ENCODE data around the gene NAV3.

- TF ChIP-seq, protein P1, sequence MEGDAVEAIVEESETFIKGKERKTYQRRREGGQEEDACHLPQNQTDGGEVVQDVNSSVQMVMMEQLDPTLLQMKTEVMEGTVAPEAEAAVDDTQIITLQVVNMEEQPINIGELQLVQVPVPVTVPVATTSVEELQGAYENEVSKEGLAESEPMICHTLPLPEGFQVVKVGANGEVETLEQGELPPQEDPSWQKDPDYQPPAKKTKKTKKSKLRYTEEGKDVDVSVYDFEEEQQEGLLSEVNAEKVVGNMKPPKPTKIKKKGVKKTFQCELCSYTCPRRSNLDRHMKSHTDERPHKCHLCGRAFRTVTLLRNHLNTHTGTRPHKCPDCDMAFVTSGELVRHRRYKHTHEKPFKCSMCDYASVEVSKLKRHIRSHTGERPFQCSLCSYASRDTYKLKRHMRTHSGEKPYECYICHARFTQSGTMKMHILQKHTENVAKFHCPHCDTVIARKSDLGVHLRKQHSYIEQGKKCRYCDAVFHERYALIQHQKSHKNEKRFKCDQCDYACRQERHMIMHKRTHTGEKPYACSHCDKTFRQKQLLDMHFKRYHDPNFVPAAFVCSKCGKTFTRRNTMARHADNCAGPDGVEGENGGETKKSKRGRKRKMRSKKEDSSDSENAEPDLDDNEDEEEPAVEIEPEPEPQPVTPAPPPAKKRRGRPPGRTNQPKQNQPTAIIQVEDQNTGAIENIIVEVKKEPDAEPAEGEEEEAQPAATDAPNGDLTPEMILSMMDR (IDR thresholded peaks at IDR 0.05; ENCODE audit: poor library complexity, severe bottlenecking), result no peak
- TF ChIP-seq MXI1 (conservative IDR thresholded peaks at IDR 0.05; ENCODE audit: poor library complexity, severe bottlenecking) (no peak), EP300 (conservative IDR thresholded peaks at IDR 0.05; ENCODE audit: poor library complexity, severe bottlenecking) (no peak), EZH2 (IDR thresholded peaks at IDR 0.05; ENCODE audit: borderline replicate concordance, insufficient read depth, low read length, poor library complexity, severe bottlenecking) (no peak), SMC3 (conservative IDR thresholded peaks at IDR 0.05; ENCODE audit: poor library complexity) (no peak)
Measured at GRCh38 chr12:77924703-77925102, 94.0 kb downstream of the NAV3 start.

All from neural cell (in vitro differentiated cells).